Body of pancreas (tissue), 4 donors: ENCODE measurements around the gene RNU5B-1.

Experiments
- CTCF ChIP-seq, 7 experiments: fragments of 450-650 bp in 4 of 7; fragments of 200-600 bp in 3 of 7; sonication (generic) in 3 of 7; IDR thresholded peaks; one replicate each; pipeline ENCODE4 v1.5.1; 2016 to 2019; ENCODE audit warnings: antibody characterized with exemption in 7 of 7
- POLR2A ChIP-seq, 3 donors: fragments of 450-650 bp; IDR thresholded peaks; one replicate each; pipeline ENCODE4 v1.6.1; 2016; ENCODE audit warnings: antibody characterized with exemption in 3 of 3, mild to moderate bottlenecking in 2 of 3

GRCh38 chr15:65311760-65312159 is 7.3 kb downstream of the RNU5B-1 start:
- TF ChIP-seq CTCF (IDR thresholded peaks at IDR 0.05) (no peak), POLR2A (IDR thresholded peaks at IDR 0.05) (no peak)
